ENCODE results near the gene RNF220.

Gene RNF220

GRCh38 chr1:44624268-44624901 is 219.3 kb downstream of the RNF220 start:
- no peak for TF ChIP-seq GATA3 (IDR thresholded peaks at IDR 0.05; ENCODE audit: low read depth, low read length)
- TF ChIP-seq GATA2 (IDR thresholded peaks at IDR 0.05; ENCODE audit: low read depth, low read length): no peak

- TF ChIP-seq GATA2 (IDR thresholded peaks at IDR 0.05; ENCODE audit: low read depth, low read length) (no peak), GATA3 (IDR thresholded peaks at IDR 0.05; ENCODE audit: low read depth, low read length) (no peak)
Observed at GRCh38 chr1:44625348-44625747, 220.3 kb downstream of the RNF220 start.

GRCh38 chr1:44628962-44629756 is 224.1 kb downstream of the RNF220 start:
- no peak for TF ChIP-seq GATA2 (IDR thresholded peaks at IDR 0.05; ENCODE audit: low read depth, low read length)
- no peak for TF ChIP-seq GATA3 (IDR thresholded peaks at IDR 0.05; ENCODE audit: low read depth, low read length)

GRCh38 chr1:44630116-44630515 is 225.1 kb downstream of the RNF220 start:
- no peak for TF ChIP-seq GATA2 (IDR thresholded peaks at IDR 0.05; ENCODE audit: low read depth, low read length)

GRCh38 chr1:44631333-44631646 is 226.2 kb downstream of the RNF220 start:
- TF ChIP-seq GATA3 (IDR thresholded peaks at IDR 0.05; ENCODE audit: low read depth, low read length): no peak
- TF ChIP-seq GATA2 (IDR thresholded peaks at IDR 0.05; ENCODE audit: low read depth, low read length): no peak

GRCh38 chr1:44631647-44632539 is 226.8 kb downstream of the RNF220 start:
- TF ChIP-seq GATA2 (IDR thresholded peaks at IDR 0.05; ENCODE audit: low read depth, low read length) (no peak), GATA3 (IDR thresholded peaks at IDR 0.05; ENCODE audit: low read depth, low read length) (no peak)

- TF ChIP-seq GATA3 (IDR thresholded peaks at IDR 0.05; ENCODE audit: low read depth, low read length): no peak
- TF ChIP-seq GATA2 (IDR thresholded peaks at IDR 0.05; ENCODE audit: low read depth, low read length): no peak
Observed at GRCh38 chr1:44632598-44632997, 227.5 kb downstream of the RNF220 start.

GRCh38 chr1:44634606-44635189 is 229.6 kb downstream of the RNF220 start:
- TF ChIP-seq GATA2 (IDR thresholded peaks at IDR 0.05; ENCODE audit: low read depth, low read length): no peak
- TF ChIP-seq GATA3 (IDR thresholded peaks at IDR 0.05; ENCODE audit: low read depth, low read length): no peak

- TF ChIP-seq GATA2 (IDR thresholded peaks at IDR 0.05; ENCODE audit: low read depth, low read length) (no peak), GATA3 (IDR thresholded peaks at IDR 0.05; ENCODE audit: low read depth, low read length) (no peak)
Observed at GRCh38 chr1:44635439-44635838, 230.4 kb downstream of the RNF220 start.

- TF ChIP-seq GATA2 (IDR thresholded peaks at IDR 0.05; ENCODE audit: low read depth, low read length) (no peak), GATA3 (IDR thresholded peaks at IDR 0.05; ENCODE audit: low read depth, low read length) (no peak)
Observed at GRCh38 chr1:44636083-44636687, 231.1 kb downstream of the RNF220 start.

GRCh38 chr1:44636688-44637598 is 231.9 kb downstream of the RNF220 start:
- TF ChIP-seq GATA3 (IDR thresholded peaks at IDR 0.05; ENCODE audit: low read depth, low read length) (no peak), GATA2 (IDR thresholded peaks at IDR 0.05; ENCODE audit: low read depth, low read length) (no peak)

GRCh38 chr1:44637702-44638411 is 232.8 kb downstream of the RNF220 start:
- no peak for TF ChIP-seq GATA2 (IDR thresholded peaks at IDR 0.05; ENCODE audit: low read depth, low read length)
- no peak for TF ChIP-seq GATA3 (IDR thresholded peaks at IDR 0.05; ENCODE audit: low read depth, low read length)

Data from SH-SY5Y (cell line).